Stimulated activated CD4-positive, alpha-beta T cell treated with anti-CD3 and anti-CD28 coated beads, Interleukin-4, amount 100 ng/mL, for 48 hours (primary cell): ENCODE measurements around the gene SLC23A3.

Experiments used
- DNase-seq, 2 donors: peaks; one replicate each; pipeline ENCODE4 v3.0.0-alpha.2; 2020; ENCODE audit warnings: low read depth in 2 of 2

SLC23A3 gene

DNA sequence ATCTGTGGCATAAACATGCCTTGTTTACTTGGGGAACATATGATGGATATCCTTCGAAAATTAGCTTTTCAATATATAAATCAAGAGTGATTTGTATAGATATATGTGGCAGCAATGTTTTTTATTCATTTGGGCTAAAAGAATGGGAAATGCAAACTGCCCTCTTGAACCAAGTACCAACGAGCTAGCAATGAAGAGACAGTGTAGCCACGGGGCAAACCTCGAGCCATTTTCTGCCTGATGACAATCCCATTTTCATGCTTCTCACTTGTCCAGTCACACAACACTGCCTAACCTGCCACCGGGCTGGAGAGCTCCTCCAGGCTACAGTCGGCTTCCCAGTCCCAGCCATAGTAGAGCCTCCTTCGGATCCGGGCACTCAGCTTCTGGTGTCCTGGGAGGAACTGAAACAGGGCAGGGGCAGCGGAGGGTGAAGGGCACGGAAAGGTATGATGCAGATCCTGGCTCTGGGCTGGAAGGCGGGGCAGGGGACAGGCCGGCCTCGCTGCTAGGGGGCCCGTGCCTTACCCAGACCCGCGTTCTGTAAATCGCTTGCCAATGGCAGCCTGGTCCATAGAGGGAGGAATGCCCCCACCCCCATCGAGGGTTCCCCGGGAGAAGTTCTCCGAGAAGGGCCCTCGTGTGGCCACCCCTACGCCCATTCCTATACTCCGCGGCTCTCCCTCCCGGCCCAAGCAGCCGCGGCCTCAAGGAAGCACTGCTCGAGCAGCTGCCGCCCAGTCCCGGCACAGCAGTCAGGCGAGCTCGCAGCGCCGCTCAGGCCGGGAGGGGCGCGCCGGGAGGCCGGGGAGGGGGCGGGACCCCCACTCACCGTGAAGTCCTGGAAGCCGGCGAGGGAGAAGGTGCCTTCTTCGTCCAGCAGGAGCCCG is 6.3 kb upstream of the SLC23A3 start:
- DNase-seq: no peak

DNA sequence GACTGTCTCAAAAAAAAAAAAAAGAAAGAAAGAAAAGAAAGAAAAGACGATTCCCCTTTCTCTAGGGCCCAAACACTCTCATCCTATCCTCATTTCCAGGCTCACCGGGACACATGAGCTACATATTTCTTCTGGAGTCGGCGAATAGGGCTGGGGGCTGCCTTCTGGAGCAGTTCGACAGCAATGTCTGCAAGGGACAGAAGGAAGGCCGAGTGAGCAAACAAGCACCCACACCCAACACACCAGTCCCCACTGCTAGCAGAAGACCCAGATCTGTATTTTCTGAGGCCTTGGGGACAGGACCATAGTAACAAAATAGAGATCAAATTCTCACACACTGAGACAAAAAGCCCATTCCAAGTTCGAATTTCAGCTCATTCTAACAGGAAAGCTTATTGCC is 5.7 kb upstream of the SLC23A3 start:
- no peak for DNase-seq

DNA sequence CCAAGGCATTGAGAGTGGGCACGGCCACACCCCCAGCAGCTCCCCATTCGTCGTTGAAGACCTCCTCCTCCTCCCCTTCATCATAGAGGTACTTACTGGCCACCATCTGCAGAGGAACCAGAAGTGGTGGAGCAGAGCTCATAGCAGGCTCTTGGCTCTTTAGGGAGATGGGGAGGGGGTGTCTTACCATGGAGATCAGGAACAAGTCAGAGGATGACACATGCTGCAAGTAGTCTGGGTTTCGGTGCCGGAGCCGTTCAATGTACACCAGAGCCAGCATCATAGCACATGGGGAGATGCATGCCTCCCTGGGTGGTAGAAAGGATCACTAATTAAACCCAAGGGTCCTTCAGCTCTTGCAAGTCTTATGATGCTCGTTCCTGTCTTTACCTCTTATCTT is 5.0 kb upstream of the SLC23A3 start:
- no peak for DNase-seq

DNA sequence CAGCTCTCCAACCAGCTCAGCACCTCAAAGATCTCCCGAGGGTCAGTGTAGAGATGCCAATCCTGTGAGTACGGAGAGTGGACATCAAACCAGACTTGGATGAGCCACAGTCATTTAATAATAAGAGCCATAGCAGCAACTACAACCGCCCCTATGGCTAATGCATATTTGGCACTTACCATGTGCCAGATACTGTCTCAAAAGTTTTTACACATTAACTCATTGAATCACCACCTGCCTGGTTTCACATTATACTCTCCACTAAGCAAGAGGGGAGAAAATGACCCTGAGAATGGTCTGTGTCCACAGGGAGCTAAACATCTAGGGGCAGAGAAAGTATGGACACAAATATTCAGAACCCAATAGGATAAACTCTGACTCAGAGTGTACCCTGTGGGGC is 4.3 kb upstream of the SLC23A3 start:
- no peak for DNase-seq

DNA sequence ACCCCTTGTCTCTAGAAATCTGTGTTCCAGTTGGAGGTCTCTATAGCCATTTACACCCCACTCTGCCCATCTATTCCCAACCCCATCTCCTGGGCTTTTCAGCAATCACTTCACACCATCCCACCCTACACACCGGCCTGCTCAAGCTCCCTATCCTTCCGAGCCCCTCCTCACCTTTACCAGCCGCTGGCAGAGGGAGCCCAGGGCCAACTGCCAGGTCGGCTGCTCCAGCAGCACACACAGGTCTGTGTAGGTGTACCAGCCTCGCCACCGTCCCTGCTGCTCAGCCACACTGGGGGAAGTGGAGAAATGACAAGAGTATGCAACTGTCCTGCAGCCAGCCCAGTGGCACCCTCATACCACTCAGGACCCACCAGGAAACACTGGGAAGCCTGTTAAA is 3.3 kb upstream of the SLC23A3 start:
- no peak for DNase-seq

DNA sequence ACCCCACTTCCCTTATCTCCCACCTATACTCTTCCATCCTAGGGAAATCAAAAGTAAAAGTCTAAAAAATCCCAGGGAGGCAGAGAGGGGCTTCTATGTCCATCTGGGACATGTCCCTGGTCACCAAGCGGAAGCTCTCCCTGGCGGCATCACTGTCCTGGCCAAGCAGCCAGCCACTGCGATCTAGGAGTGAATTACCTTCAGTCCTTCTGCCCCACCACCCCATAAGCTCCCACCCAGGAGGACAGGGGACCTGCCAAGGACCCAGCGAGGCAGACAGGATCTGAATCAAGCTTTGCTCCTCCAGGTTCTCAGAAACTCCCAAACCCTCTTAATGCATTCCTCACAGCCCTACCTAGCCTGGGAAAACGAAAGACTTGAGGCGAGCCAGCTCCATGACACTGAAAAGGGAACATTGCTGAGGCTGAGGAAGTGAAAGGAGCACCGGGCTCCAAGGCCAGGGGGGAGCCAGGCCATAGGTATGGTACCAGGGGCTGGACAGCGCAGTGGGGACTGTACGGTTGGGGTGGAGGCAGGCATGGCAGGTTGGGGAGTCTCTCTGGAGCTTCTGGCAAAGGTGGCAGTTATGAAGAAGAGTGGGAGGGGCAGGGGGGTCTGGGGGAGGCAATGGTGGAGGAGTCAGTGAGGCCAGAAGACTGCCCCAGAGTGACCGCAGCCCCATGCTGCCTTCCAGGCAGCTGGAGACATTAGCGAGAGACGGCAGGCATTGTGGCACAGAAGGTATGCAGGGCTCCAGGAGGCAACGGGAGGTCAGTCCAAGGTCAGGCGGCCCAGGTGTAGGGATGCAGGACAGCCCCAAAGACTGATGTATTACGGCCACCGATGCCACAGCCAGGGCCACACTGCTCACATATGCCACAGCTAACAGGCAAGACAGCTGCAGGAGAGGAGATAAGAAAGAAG is 2.7 kb upstream of the SLC23A3 start:
- DNase-seq: no peak

DNA sequence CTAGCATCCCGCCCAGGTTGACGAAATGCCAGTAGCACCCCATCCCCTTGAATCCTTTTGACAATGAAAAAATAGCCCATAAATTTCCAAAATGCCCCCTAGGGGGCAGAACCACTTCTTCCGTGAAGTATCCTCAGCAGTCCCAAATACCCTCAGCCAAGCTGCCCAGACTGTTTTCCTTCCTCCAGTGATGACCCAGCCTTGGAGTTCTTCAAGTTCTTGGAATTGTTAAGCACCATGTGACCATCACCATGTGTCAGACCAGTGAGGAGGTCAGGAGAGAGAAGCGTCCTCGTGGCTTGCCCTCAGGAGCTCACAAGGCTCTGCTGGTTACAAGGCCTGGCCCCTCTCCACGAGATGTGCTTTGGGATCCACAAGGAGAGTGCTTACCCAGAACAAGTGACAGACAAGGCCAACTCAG is 1.4 kb upstream of the SLC23A3 start:
- no peak for DNase-seq

DNA sequence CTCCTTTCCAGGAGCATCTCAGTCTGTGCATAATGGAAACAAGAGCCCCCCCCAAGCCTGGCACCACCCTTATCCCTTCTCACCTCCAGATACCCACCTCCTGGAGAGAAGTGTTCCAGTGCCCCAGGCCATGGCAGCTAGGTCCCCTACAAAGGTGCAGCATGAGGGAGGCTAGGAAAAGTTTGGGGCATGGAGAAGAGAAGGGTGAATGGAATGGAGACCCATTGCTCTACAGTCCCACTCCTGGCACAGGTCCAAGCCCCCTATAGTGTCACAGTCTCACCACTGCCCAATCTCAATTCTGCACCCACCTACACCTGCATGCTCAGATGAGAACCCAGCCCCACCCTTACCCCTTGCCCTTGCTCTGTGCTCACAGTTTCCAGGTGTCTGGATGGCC is 897 bp downstream of the SLC23A3 start:
- DNase-seq: no peak

DNA sequence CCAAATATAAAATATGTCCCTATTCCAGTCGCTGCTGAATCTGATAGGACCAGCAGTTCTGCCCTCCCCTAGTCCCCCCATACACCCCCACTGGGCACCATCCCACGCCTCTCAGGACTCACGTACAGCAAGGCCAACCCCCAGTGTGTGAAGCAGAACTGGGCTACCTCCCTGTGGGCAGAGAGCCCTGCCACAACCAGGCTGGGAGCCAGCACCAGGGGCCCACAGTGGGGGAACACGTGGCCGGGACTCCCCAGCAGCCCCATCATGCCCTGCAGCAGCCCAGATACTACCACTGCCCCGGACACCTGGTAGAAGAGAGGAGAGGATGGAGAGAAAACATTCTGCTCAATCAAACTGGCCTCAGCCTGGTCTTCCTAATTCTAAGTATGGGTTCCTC is 1.3 kb downstream of the SLC23A3 start:
- DNase-seq: no peak

DNA sequence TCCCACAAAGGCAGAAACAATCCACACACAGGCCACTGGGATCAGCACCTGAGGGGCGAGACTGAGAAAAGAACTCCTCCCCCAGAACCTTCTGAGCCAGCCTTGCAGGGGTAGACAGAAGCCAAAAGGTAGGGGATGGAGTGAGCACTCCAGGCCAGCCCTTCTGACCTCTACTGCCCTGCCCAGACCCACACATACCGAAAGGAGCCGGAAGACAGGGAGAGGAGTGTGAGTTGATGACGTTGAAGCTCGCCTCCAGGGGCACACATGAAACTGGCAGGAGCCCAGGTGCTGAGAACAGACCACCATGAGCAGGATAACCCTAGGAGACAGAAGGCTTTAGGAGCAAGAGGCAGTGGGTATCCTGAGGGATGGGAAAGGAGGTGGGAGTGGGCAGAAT is 1.8 kb downstream of the SLC23A3 start:
- no peak for DNase-seq

DNA sequence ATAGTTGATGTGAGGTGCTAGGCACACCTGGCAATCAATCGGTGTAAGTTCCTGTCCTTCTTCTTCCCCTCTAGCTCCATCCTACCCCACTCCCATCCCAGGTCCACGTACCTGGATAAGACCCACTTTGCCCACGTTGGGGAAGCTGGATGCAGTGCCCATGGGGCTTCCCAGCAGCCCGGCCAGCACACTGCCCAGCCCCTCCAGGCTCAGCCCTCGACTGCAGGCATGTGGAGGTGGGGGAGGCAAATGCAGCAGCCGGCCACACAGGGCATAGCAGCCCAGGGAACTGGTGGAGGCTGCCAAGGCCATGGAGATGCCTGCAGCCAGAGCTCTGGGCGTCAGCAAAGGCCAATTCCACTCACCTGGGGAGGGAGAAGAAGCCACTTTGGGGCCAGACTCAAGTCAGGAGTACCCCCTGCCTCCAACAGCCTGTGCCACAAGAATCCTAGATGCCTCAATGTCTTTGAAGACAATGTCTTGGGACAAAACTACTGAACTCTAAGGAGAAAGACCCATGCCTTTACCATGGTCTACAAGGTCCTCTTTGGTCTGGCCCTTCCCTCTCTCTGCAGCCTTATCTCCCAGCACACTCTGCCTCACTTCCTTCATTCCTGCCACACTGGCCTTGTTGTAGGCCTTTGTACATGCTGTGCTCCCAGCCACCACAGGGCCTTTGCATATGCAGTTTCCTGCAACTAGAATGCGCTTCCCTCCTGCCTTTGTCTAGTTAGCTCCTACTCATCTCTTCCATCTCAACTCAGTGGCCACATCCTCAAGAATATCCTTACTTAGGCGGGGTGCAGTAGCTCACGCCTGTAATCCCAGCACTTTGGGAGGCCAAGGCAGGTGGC is 4.5 kb downstream of the SLC23A3 start:
- DNase-seq: no peak

DNA sequence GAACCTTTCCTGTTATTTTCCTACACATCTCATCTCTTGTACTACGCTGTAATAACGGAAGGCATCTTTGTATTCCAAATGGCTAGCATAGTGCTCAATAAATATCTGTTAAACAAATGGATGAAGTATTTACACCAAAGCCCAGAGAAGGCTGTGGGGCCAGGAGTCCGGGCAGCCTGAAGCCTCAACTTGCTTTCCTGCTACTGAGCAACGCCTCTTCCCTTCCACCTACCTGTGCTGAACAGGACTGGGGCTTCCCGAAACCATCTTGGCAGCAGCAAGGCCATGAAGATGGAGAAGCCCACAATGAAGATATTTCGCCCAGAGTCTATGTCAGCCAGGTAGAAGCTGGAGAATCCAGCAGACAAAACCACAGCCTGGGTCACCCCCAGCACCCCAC is 6.7 kb downstream of the SLC23A3 start:
- DNase-seq: no peak

DNA sequence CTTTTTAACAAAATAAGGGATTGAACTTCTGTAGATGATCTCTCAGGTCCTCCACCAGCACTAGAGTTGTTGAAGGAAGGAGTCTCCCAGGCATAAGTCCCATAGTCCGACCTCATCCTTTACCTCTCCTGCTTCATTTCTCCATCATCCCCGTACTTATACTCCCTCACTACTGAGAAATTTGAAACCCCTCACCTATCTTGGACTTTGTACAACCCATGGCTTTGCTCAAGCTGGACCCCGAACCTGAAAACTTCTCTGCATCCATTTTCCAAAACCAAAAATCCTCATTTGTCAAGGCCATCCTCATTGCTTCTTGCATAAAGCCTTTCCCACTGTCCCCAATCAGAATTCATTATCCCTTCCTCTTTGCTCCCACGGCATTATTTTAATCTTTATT is 8.7 kb downstream of the SLC23A3 start:
- DNase-seq: no peak

DNA sequence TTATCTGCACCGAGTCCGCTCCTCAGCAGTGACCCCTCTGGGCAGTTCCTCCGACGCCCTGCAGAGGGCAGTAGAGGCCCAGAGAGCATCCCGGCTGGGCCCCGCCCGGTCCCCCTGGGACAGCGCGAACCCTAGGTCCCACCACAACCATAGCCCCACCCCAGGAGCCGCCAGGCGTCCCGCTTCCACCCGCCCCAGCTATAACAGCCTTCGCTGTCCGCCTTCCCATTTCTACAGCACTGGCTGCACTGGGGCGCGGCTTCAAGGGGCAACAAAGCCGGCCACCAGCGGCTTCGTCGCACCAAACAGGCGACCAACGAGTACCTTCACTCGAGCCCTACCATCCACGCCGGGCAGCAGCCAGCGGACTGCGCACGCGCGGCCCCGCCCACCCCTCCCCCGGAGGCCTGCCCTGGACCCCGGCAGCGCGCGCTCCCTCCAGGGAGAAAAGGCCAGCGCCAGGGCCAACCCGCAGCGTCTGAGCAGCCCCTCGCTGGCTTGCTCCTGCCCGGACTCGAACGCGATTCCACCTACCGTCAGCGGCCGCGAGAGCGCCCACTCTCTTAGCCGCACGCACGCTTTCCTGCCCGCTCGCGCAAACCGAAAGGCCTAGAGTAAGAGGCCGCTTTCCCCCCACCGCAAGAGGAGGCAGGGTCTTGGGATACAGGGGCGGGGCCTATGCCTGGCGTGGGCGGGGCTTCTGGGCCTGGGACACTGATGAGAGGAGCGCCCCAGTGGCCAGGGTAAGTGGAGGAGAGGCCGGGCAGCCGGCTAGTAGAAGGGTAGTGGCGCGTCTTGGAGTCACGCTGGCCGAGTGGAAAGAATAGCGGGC is 9.4 kb downstream of the SLC23A3 start, which contains the start of gene NHEJ1:
NHEJ1 (minus strand) TSS at position 630 of the 832 bp plus-strand sequence. CDS start 2,453 bp downstream, outside the sequence.
- peak; percentile 92 to 97 for DNase-seq

DNA sequence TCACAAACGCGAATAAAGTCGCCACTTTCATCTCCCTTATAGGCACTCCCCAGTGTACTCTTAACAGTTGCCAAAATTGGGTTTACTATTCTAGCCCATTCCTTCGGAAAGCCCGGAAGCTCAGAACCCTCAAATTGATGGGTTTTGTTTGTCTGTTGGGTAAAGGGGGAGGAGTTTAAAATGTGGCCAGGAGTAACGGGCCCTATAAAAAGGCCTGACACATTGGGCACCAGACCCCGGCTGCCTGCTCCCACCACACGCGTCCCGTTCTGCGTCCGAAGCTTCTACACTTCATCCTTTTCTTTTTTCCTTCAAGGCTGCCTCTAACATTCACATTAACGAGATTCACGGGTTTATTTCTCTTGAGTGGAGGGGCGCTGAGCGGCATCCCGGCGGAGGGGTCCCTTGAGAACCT is 10.1 kb downstream of the SLC23A3 start:
- DNase-seq: no peak

DNA sequence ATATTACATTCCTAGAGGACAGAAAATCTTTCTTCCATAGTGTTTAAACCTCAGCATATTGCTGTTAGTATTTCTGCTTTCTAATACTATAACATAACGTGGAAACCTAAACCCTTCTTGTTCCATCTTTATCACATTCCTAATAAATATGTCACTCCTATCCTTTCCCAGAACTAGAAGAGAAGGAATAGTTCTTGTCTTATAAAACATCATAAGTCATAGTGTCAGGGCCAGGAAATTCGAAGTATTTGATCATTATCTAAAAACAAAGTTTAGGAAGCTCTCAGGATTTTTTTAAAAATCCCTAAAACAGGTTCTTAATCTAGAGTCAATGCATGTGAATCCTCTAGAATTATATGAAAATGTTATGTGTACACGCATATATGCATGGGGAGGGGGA is 11.2 kb downstream of the SLC23A3 start:
- no peak for DNase-seq

DNA sequence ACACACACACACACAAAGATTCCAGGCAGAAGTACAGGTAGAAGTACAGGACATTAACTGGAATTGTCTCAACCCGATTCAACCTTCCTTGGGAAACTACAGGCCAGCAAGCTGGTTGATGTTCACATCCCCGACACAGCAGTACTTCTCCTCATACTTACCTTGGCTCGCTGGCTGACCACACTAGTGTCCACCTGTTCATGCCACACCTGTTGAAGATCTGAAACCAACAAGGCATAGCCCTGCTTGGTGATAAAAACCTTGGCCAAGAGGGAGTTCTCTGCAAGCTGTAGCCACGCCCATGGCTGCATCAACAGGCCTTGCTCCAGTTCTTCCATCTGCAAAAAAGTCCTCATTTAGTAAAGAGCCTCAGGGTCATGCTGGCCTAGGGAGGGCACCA is 11.8 kb downstream of the SLC23A3 start:
- no peak for DNase-seq

DNA sequence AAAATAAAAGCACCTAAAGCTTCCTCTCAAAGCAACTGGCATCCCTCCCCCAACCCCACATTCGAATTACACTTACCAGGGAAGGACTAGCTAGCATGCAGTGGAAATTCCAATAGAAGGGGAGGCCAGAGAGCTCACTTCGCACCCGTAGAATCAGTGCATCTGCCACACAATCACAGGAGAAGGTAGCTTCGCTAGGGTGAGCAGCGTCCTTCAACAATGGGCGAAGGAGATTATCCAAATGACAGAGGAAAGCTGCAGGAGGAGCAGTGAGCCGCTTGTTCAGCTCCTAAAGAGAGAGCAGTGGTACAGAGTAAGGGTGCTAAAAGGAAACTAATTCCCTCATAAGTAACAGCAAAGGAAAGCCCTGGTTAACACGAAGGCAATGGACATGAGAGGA is 12.4 kb downstream of the SLC23A3 start:
- DNase-seq: no peak

DNA sequence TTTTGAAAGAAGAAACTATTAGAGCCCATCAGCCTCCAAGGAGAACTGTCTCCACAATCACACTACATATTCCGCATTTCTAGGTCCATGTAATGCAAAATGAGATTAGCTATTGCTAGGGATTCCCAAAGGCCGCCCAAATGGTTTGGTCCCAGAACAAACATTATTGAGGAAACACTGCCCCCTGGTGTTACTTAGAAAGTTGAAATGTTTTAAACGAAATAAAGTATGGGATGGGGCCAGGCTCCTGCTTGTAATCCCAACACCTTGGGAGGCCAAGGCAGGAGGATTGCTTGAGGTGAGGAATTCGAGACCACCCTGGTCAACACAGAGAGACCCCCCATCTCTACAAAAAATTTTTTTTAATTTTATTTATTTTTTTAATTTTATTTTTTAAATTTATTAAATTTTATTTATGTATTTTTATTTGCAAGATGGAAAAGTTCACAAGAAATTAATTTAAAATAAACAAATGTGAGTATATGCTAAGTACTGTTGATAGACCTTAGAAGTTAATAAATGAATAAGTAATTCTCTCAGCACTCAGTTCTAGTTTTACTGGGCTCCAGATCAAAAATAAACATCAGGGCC is 14.7 kb downstream of the SLC23A3 start:
- peak in 1 of 2 donors; percentile 8 for DNase-seq

DNA sequence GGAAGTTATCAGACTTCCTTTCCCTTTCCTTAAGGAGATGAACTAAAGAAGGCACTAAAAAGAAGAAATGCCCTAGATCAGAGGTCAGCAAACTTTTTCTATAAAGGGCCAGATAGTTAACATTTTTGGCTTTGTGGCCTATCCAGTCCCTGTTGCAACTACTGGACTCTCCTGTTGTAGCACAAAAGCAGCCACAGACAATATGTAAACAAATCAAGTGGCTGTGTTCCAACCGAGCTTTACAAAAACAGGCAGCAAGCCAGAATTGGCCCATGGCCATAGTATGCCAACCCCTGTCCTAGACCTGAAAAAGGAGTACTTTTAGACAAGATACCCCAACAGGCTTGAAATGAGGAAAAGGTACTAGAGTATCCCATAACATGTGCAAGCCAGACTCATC is 20.2 kb downstream of the SLC23A3 start:
- no peak for DNase-seq
